NT2/D1 (cell line): ENCODE results near the gene PODNL1.

Experiments
- YY1 ChIP-seq: IDR thresholded peaks from 2 replicates; pipeline ENCODE4 v1.6.1; 2011; ENCODE audit not compliant: insufficient read length, insufficient read depth
- ZNF274 ChIP-seq: IDR thresholded peaks from 2 replicates; pipeline ENCODE4 v1.6.1; 2011; ENCODE audit warnings: mild to moderate bottlenecking, low read depth, low read length

- TF ChIP-seq YY1 (no peak), ZNF274 (no peak)
Measured at GRCh38 chr19:13965926-13966683, 27.9 kb upstream of the PODNL1 start.
